Uterus (tissue), 4 donors: ENCODE data around the gene GPR160. TPM values are rescaled to one million over a fixed set of nuclear protein-coding genes. Genes with fewer than 3 reads are reported as not detected.
"Not testable (repeated sequence)": the region's sequence is repeated elsewhere in the genome, so short reads cannot be mapped to it uniquely, and the experiment has no call there.

Experiments used
- DNase-seq, 2 donors: peaks; one replicate each; pipeline ENCODE4 v3.0.0-alpha.2; 2019 to 2020
- H3K27ac ChIP-seq, 2 donors: fragments of 200-600 bp; sonication (generic); 1 replicate in 1 of 2; 2 replicates in 1 of 2; pipeline ENCODE4 v1.5.1; 2016 to 2018
- H3K27me3 ChIP-seq, 2 donors: fragments of 200-600 bp; sonication (generic); one replicate each; pipeline ENCODE4 v1.5.1; 2018 to 2019; ENCODE audit warnings: control low read depth in 1 of 2
- H3K36me3 ChIP-seq, 2 donors: fragments of 200-600 bp; sonication (generic); one replicate each; pipeline ENCODE4 v1.5.1; 2019; ENCODE audit warnings: control low read depth in 1 of 2
- H3K4me1 ChIP-seq, 2 donors: fragments of 200-600 bp; sonication (generic); one replicate each; pipeline ENCODE4 v1.5.1; 2018 to 2019; ENCODE audit warnings: control low read depth in 1 of 2
- H3K4me3 ChIP-seq, 2 donors: fragments of 200-600 bp; sonication (generic); 1 replicate in 1 of 2; 2 replicates in 1 of 2; pipeline ENCODE4 v1.5.1; 2018 to 2019; ENCODE audit warnings: mild to moderate bottlenecking in 1 of 2
- H3K9me3 ChIP-seq, 2 donors: fragments of 200-600 bp; sonication (generic); one replicate each; pipeline ENCODE4 v1.5.1; 2019; ENCODE audit warnings: control low read depth in 1 of 2
- CTCF ChIP-seq, 4 experiments: fragments of 200-600 bp in 2 of 4; fragments of 450-650 bp in 2 of 4; sonication (generic) in 2 of 4; IDR thresholded peaks; one replicate each; pipeline ENCODE4 v1.5.1; 2016 to 2019; ENCODE audit warnings: antibody characterized with exemption in 4 of 4, mild to moderate bottlenecking in 2 of 4, moderate library complexity in 1 of 4
- POLR2A ChIP-seq, 2 donors: fragments of 450-650 bp; IDR thresholded peaks; one replicate each; pipeline ENCODE4 v1.6.1; 2016; ENCODE audit warnings: antibody characterized with exemption in 2 of 2, mild to moderate bottlenecking in 1 of 2, moderate library complexity in 1 of 2
- intact Hi-C: fragments of 100-400 bp; cut with DNase I; formaldehyde crosslinking; loops from one replicate; pipeline ENCODE4 v1.15.1; 2023; ENCODE audit warnings: low total_unique reads
- total RNA-seq, 4 donors: library from RNA; depleted of rRNA in 3 of 4; stranded (reverse); fragments of >200 nt in 3 of 4; gene quantifications; one replicate each; pipeline versions ENCODE4 v1.1.0 to v1.2.4, GENCODE V29; 2014 to 2023
- donor health status: DM: yes; HTN: yes; CAD: no.

The GPR160 gene
- total RNA-seq, 4 donors from 2014 or later, result 2.6 to 21.0 (median 8.6) TPM; not detected in 1

GRCh38 chr3:170012683-170013400 lies 25.0 kb upstream of the GPR160 start:
- intact Hi-C loops, result no loop called here
- TF ChIP-seq POLR2A (IDR thresholded peaks at IDR 0.05), result no peak
- TF ChIP-seq CTCF (IDR thresholded peaks at IDR 0.05), result no peak
- H3K27ac ChIP-seq, result no peak overlapping the region
- no peaks in the 10 kb centered on the region for H3K36me3 ChIP-seq
- H3K4me3 ChIP-seq, result no peak overlapping the region
- no peaks in the 10 kb centered on the region for H3K27me3 ChIP-seq
- no peaks in the 10 kb centered on the region for H3K9me3 ChIP-seq
- H3K4me1 ChIP-seq, result no peaks in the 10 kb centered on the region
- DNase-seq, result no peak

- DNase-seq, result no peak
- Histone ChIP-seq H3K9me3 (no peaks in the 10 kb centered on the region), H3K4me1 (no peaks in the 10 kb centered on the region), H3K27me3 (no peaks in the 10 kb centered on the region), H3K4me3 (no peak overlapping the region), H3K36me3 (no peaks in the 10 kb centered on the region), H3K27ac (no peak overlapping the region)
- intact Hi-C loops, result no loop called here
- no peak for TF ChIP-seq POLR2A (IDR thresholded peaks at IDR 0.05)
Observed at GRCh38 chr3:170016057-170016456, 21.7 kb upstream of the GPR160 start.

- H3K27me3 ChIP-seq, intact Hi-C loops, H3K27ac ChIP-seq, H3K9me3 ChIP-seq, DNase-seq, H3K36me3 ChIP-seq, H3K4me3 ChIP-seq, H3K4me1 ChIP-seq: not testable (repeated sequence)
Observed at GRCh38 chr3:170019306-170019705, 18.5 kb upstream of the GPR160 start.

GRCh38 chr3:170021083-170021482 lies 16.7 kb upstream of the GPR160 start:
- DNase-seq, result no peak
- H3K27me3 ChIP-seq, result no peaks in the 10 kb centered on the region
- no peaks in the 10 kb centered on the region for H3K4me1 ChIP-seq
- TF ChIP-seq CTCF (IDR thresholded peaks at IDR 0.05) (no peak), POLR2A (IDR thresholded peaks at IDR 0.05) (no peak)
- no peaks in the 10 kb centered on the region for H3K36me3 ChIP-seq
- H3K27ac ChIP-seq, result no peak overlapping the region
- no peaks in the 10 kb centered on the region for H3K9me3 ChIP-seq
- no peak overlapping the region for H3K4me3 ChIP-seq
- intact Hi-C loops, result no loop called here

GRCh38 chr3:170022336-170022735 lies 15.5 kb upstream of the GPR160 start:
- intact Hi-C loops, result no loop called here
- no peak overlapping the region for H3K27ac ChIP-seq

GRCh38 chr3:170023165-170023564 lies 14.6 kb upstream of the GPR160 start:
- no peak for DNase-seq
- H3K27me3 ChIP-seq, result no peaks in the 10 kb centered on the region
- H3K4me1 ChIP-seq, result no peaks in the 10 kb centered on the region
- no peaks in the 10 kb centered on the region for H3K9me3 ChIP-seq
- H3K4me3 ChIP-seq, result no peak overlapping the region
- no peak for TF ChIP-seq CTCF (IDR thresholded peaks at IDR 0.05)
- TF ChIP-seq POLR2A (IDR thresholded peaks at IDR 0.05), result no peak
- no peaks in the 10 kb centered on the region for H3K36me3 ChIP-seq
- H3K27ac ChIP-seq, result no peak overlapping the region
- intact Hi-C loops, result no loop called here

More at GRCh38 chr3:170022336-170022735, 15.5 kb upstream of the GPR160 start:
- no peaks in the 10 kb centered on the region for H3K4me1 ChIP-seq
- no peak for DNase-seq
- no peak overlapping the region for H3K4me3 ChIP-seq
- no peaks in the 10 kb centered on the region for H3K9me3 ChIP-seq
- H3K27me3 ChIP-seq, result no peaks in the 10 kb centered on the region
- no peaks in the 10 kb centered on the region for H3K36me3 ChIP-seq
- TF ChIP-seq POLR2A (IDR thresholded peaks at IDR 0.05) (no peak), CTCF (IDR thresholded peaks at IDR 0.05) (no peak)
